HFFc6 (cell line): ENCODE measurements around the gene GLIPR2. TPM values are rescaled to one million over a fixed set of nuclear protein-coding genes. Genes with fewer than 3 reads are reported as not detected.
A peak's percentile ranks its signal among the peaks of the same experiment; 100 is the strongest.

Experiments used
- DNase-seq: peaks from one replicate; pipeline ENCODE4 v3.0.0-alpha.2; 2018
- H3K27ac Mint-ChIP-seq: 2 replicates; pipeline ENCODE4 v1.8.0; 2020; ENCODE audit warnings: mild to moderate bottlenecking, mixed read lengths
- H3K27me3 Mint-ChIP-seq: 2 replicates; pipeline ENCODE4 v1.8.0; 2021; ENCODE audit warnings: mild to moderate bottlenecking, moderate library complexity, mixed read lengths; ENCODE audit not compliant: insufficient read depth
- H3K36me3 Mint-ChIP-seq: 2 replicates; pipeline ENCODE4 v1.8.0; 2021; ENCODE audit warnings: low read depth, mixed read lengths
- H3K4me1 Mint-ChIP-seq: 2 replicates; pipeline ENCODE4 v1.8.0; 2020; ENCODE audit warnings: low read depth, mixed read lengths
- H3K4me3 Mint-ChIP-seq: 2 replicates; pipeline ENCODE4 v1.8.0; 2020; ENCODE audit warnings: mild to moderate bottlenecking, moderate library complexity, mixed read lengths
- H3K9me3 Mint-ChIP-seq: 2 replicates; pipeline ENCODE4 v1.8.0; 2020; ENCODE audit warnings: mild to moderate bottlenecking, mixed read lengths
- total RNA-seq, 6 experiments: library from RNA; stranded (reverse); fragmentation: NEBNext Ultra II Directional; extraction: Animal tissue kit (Norgen Biotek cat#: 25700); gene quantifications; 2 replicates in 1 of 6; 3 replicates in 5 of 6; pipeline ENCODE4 v1.2.3, GENCODE V29; 2021
- TF ChIP-seq, protein P1 (sequence below): fragments of 200-600 bp; sonication (generic); IDR thresholded peaks from 2 replicates; pipeline ENCODE4 v1.5.0; 2021; ENCODE audit warnings: antibody characterized with exemption, mild to moderate bottlenecking

Gene GLIPR2
- total RNA-seq, 6 experiments from 2014 or later, result 18.1 to 24.7 (median 23.4) TPM

DNA sequence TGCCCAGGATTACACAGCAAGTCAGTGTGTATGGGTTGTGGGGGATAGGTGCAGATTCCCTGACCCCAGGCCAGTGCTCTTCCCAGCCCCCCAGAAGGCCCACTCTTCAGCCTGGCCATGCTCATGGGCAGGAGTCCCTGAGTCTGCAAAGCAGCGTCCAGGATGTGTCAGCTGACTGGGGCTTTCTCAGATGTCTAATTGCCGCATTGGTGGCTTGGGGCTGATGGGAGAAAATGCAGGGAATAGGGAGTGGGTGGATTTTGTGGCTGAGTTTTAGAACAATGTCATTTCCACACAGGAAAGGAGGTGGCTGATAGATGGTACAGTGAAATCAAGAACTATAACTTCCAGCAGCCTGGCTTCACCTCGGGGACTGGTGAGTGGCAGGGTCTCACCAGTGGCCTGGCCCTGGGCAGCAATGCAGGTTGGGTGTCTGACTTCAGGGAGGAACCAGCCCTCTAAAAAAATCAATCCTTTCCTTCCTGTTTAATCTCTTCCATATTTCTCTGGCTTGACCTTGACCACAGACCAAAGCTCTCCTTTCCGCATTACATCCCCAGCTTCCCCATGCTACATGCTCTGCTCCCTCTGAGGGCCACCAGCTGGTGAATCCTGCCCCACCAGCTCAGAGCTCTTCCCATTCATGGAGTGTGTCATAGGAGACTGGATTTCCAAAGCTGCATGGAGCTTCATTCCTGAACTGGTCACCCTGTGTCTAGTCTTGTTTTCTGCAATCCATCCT lies 14.2 kb downstream of the GLIPR2 start:
- DNase-seq, result peak; percentile 53
- Mint-ChIP-seq H3K9me3 (peaks cover 2% of the 10 kb centered on the region; the same call in 1 of the 2 replicates), H3K27me3 (peaks cover 2% of the 10 kb centered on the region; the same call in 1 of the 2 replicates), H3K36me3 (peaks cover 12% of the 10 kb centered on the region), H3K4me1 (peaks cover 70% of the 10 kb centered on the region), H3K27ac (peak overlapping the region; percentile 64), H3K4me3 (peak overlapping the region; percentile 4; the same call in 1 of the 2 replicates)
- TF ChIP-seq, protein P1, sequence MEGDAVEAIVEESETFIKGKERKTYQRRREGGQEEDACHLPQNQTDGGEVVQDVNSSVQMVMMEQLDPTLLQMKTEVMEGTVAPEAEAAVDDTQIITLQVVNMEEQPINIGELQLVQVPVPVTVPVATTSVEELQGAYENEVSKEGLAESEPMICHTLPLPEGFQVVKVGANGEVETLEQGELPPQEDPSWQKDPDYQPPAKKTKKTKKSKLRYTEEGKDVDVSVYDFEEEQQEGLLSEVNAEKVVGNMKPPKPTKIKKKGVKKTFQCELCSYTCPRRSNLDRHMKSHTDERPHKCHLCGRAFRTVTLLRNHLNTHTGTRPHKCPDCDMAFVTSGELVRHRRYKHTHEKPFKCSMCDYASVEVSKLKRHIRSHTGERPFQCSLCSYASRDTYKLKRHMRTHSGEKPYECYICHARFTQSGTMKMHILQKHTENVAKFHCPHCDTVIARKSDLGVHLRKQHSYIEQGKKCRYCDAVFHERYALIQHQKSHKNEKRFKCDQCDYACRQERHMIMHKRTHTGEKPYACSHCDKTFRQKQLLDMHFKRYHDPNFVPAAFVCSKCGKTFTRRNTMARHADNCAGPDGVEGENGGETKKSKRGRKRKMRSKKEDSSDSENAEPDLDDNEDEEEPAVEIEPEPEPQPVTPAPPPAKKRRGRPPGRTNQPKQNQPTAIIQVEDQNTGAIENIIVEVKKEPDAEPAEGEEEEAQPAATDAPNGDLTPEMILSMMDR, result no peak

DNA sequence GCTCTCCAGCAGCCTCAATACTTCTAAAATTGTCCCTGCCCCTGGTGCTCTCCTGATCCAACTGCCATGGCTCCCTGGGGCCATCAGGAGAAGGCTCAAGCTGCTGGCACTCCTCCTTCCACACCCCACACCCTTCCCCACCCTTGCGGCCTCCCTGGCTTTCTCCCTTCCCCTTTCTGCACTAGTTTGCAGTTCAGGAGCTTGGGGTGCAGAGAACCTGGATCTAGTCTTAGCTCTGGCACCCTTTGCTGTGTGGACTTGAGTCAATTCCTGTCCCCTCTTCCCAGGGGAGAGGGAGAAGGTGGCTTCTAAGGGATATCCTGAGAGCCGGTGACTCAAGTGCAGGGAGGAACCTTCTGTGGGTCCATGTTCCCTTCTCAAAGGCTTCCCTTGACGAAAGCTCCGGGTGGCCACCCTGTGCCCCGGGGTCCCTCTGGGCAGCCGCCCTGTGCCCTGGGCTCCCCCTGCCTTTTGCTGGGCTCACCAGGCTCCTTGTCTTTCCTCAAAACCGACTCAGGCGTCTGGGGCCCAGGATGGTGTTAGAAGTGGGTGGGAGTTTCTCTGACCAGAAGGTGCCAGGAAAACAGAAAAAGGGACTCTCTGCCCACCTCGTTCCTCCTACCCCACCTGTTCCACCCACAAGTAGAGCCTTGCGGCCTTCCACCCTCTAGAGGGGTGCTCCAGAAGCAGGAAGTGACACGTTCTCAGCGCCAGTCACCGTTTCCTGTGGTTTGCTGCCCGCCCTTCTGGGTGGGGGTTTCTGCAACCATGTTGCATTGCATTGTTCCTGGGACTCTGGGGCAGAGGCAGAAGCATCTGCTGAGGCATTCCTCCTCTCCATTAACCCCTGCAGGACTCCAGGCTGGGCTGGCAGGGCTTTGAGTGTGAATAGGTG lies 15.0 kb downstream of the GLIPR2 start:
- Mint-ChIP-seq H3K4me1 (peaks cover 70% of the 10 kb centered on the region), H3K27me3 (peaks cover 2% of the 10 kb centered on the region; the same call in 1 of the 2 replicates), H3K9me3 (no peaks in the 10 kb centered on the region), H3K27ac (peak overlapping the region; percentile 64), H3K36me3 (peaks cover 7% of the 10 kb centered on the region), H3K4me3 (peak overlapping the region; percentile 49)
- peak; percentile 60 for DNase-seq
- TF ChIP-seq, protein P1, result no peak

DNA sequence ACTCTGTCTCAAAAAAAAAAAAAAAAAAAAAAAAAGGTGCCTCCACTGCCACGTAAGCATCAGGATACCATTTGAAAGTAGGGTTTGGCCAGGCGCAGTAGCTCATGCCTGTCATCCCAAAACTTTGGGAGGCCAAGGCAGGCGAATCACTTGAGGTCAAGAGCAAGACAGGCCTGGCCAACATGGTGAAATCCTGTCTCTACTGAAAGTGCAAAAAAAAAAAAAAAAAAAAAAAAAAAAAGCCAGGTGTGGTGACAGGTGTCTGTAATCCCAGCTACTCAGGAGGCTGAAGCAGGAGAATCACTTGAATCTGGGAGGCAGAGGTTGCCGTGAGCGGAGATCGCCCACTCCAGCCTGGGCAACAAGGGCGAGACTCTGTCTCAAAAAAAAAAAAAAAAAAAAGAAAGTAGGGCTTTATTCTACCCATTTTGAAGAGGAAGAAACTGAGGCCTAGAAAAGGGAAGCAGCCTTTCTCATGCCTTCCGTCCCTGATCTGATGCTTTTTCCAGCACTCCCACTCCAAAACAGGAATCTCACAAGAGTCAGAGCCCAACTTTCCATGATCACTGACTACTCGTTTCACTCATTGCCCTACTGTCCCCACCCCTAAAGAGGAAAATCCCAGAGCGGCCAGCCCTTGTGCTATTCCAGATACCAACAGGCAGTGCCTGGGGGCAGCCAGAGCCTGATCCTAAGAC lies 16.4 kb downstream of the GLIPR2 start:
- Mint-ChIP-seq H3K4me1 (peaks cover 61% of the 10 kb centered on the region), H3K27me3 (no peaks in the 10 kb centered on the region; the same call in 1 of the 2 replicates), H3K36me3 (peaks cover 8% of the 10 kb centered on the region), H3K4me3 (no peak overlapping the region), H3K9me3 (no peaks in the 10 kb centered on the region), H3K27ac (peak overlapping the region; percentile 95)
- TF ChIP-seq, protein P1, result no peak
- DNase-seq, result no peak

DNA sequence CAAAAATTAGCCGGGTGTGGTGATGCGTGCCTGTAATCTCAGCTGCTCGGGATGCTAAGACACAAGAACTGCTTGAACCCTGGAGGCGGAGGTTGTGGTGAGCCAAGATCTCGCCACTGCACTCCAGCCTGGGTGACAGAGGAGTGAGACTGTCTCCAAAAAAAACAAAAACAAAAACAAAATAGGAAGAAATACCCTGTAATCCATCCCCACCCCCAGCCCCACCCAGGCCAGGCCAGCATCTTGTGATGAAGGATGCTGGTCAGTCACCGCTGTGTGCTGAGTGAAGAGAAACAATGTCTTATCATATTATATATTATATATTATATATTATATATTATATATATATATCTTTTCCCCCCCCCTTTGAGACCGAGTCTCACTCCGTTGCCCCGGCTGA lies 17.2 kb downstream of the GLIPR2 start:
- Mint-ChIP-seq H3K9me3 (no peaks in the 10 kb centered on the region), H3K4me3 (peak overlapping the region; percentile 73; the same call in 1 of the 2 replicates), H3K36me3 (peaks cover 14% of the 10 kb centered on the region), H3K27ac (peak overlapping the region; percentile 95), H3K27me3 (no peaks in the 10 kb centered on the region; the same call in 1 of the 2 replicates), H3K4me1 (peaks cover 61% of the 10 kb centered on the region)
- no peak for DNase-seq
- TF ChIP-seq, protein P1, result no peak

DNA sequence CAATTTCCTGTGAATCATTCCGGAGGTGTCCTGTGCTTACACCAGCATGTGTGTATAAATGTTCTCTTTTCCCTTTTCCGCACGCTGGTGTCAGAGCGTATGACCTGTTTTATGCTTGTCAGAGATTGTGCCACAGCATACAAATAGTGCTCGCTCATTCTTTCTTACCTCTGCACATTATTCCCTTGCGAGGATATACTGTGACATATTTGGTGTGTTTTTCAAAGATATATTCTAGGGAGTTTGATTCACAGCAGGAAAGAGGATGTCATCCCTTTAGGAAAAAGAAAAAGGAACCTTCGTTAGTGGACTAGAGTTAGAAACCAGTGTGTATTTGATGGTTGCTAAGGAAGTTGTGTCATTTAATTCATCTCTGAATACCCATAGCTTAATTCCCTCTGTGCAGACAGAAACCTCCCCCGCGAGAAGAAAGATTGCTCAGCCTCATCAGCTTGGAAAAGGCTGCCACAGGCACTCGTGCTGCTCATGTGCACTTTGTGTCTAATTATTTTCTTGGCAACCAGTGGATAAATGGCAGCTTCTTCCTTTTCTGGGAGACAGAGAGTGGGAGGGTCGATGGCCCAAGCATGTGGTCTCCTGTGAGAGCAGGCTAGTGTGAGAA lies 17.9 kb downstream of the GLIPR2 start:
- peaks cover 14% of the 10 kb centered on the region for H3K36me3 Mint-ChIP-seq

More for the DNA sequence above, 17.9 kb downstream of the GLIPR2 start:
- H3K4me1 Mint-ChIP-seq, result peaks cover 60% of the 10 kb centered on the region
- H3K27me3 Mint-ChIP-seq, result no peaks in the 10 kb centered on the region; the same call in 1 of the 2 replicates
- H3K27ac Mint-ChIP-seq, result peak overlapping the region; percentile 95
- TF ChIP-seq, protein P1, result no peak
- peak overlapping the region; percentile 73 for H3K4me3 Mint-ChIP-seq
- H3K9me3 Mint-ChIP-seq, result no peaks in the 10 kb centered on the region
- DNase-seq, result peak; percentile 76
